ENCODE data around the gene NOD2. TPM values are rescaled to one million over a fixed set of nuclear protein-coding genes. Genes with fewer than 3 reads are reported as not detected.

NOD2 gene
- total and polyA plus RNA-seq, 12 donors: 0.13 to 4.9 (median 0.48) TPM

DNA sequence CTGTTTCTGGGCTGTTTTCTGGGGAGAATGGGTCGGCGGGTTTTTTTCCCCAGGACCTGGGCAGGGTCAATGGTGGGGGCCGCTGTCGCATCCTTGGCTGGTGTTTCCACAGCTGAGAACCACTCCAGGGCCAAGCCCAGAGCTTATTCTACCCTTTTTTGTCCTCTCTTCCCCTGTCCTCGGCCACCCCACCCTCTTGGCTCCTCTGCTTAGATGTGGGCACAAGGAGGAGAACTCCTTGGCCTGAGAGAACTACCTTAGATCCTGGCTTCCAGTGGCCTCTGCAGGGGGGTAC, 4.0 kb downstream of the NOD2 start:
- peak overlapping the region in 9 of 10 donors; percentile 61 to 92 (median 78) for H3K27ac ChIP-seq
- ATAC-seq: peak in 2 of 8 donors; percentile 2 to 7
- WGBS, 2 donors: 92 to 98% methylated on average over 5 of the region's 5 CpGs

GRCh38 chr16:50697881-50698767, 4.7 kb downstream of the NOD2 start:
- intact Hi-C loops (cut with DNase I): loop anchor here in 3 of 10 donors (2.0 to 5.0 kb wide), 2 partner anchors 43 to 44 kb away; partner anchors contain the start of gene CYLD (in 2 of the 3)
- TF ChIP-seq CTCF (IDR thresholded peaks at IDR 0.05): no peak

More for the DNA sequence above, 4.0 kb downstream of the NOD2 start:
- TF ChIP-seq CTCF (IDR thresholded peaks at IDR 0.05): no peak
- Histone ChIP-seq H3K4me1 (peaks cover 11 to 73% (median 36%) of the 10 kb centered on the region in 9 donors), H3K9me3 (no peaks in the 10 kb centered on the region), H3K27me3 (peaks cover 0 to 7% (median 0%) of the 10 kb centered on the region in 7 donors), H3K36me3 (peaks cover 0 to 12% (median 0%) of the 10 kb centered on the region in 9 donors), H3K4me3 (peak overlapping the region in 8 of 10 donors; percentile 24 to 56 (median 48))
- DNase-seq: no peak
- intact Hi-C loops (cut with DNase I): loop anchor here in 2 of 10 donors (5.0 kb wide), 1 partner anchor 45 kb away; the partner anchor contains the start of gene CYLD (in 2 of the 2)

GRCh38 chr16:50699326-50700159, 6.1 kb downstream of the NOD2 start:
- Histone ChIP-seq H3K36me3 (peaks cover 0 to 12% (median 0%) of the 10 kb centered on the region in 9 donors), H3K4me1 (peaks cover 6 to 66% (median 28%) of the 10 kb centered on the region in 9 donors), H3K27me3 (no peaks in the 10 kb centered on the region), H3K9me3 (peaks cover 0 to 14% (median 10%) of the 10 kb centered on the region in 11 donors), H3K4me3 (no peak overlapping the region), H3K27ac (peak overlapping the region in 3 of 10 donors; percentile 39 to 92 (median 40))
- TF ChIP-seq CTCF (IDR thresholded peaks at IDR 0.05): no peak
- 79% methylated on average over 19 of the region's 19 CpGs for WGBS, 2 donors
- ATAC-seq (no peak), DNase-seq (no peak)
- intact Hi-C loops (cut with DNase I): loop anchor here in 3 of 10 donors (2.0 to 5.0 kb wide), 2 partner anchors 41 to 43 kb away; partner anchors contain the start of gene CYLD (in 2 of the 3)

More at GRCh38 chr16:50697881-50698767, 4.7 kb downstream of the NOD2 start:
- peak overlapping the region in 9 of 10 donors; percentile 61 to 92 (median 78) for H3K27ac ChIP-seq
- DNase-seq (peak in 1 of 2 donors; percentile 70), ATAC-seq (peak; percentile 62 to 88 (median 77))
- 32 to 34% methylated on average over 19 of the region's 19 CpGs for WGBS, 2 donors
- peaks cover 0 to 7% (median 0%) of the 10 kb centered on the region in 7 donors for H3K27me3 ChIP-seq
- H3K4me3 ChIP-seq: peak overlapping the region in 9 of 10 donors; percentile 24 to 56 (median 47)
- H3K9me3 ChIP-seq: no peaks in the 10 kb centered on the region
- peaks cover 0 to 12% (median 0%) of the 10 kb centered on the region in 9 donors for H3K36me3 ChIP-seq
- H3K4me1 ChIP-seq: peaks cover 11 to 76% (median 36%) of the 10 kb centered on the region in 9 donors

DNA sequence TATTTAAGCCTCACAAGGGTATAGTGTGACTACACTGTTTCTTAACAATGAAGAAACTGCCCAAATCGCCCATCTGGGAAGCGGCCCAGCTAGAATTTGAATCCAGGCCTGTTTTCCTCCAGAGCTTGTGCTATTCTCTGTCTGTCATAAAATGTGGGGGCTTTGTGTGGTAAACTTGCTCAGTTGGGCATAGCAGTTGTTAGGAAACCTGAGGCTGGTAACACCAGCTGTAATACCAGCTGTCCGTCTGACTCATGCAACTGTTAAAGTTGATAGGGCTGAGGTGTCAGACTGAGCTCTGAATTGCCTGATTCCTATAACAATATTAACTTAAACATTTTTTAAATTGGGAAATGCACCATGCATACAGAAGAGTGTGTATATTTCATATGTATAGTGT, 9.3 kb downstream of the NOD2 start:
- TF ChIP-seq CTCF (IDR thresholded peaks at IDR 0.05): no peak
- no peak for DNase-seq
- H3K4me3 ChIP-seq: no peak overlapping the region
- H3K9me3 ChIP-seq: peaks cover 0 to 23% (median 15%) of the 10 kb centered on the region in 11 donors
- WGBS, 2 donors: 93 to 96% methylated on average over 3 of the region's 3 CpGs
- no peak overlapping the region for H3K27ac ChIP-seq
- peaks cover 0 to 53% (median 9%) of the 10 kb centered on the region in 9 donors for H3K4me1 ChIP-seq
- H3K36me3 ChIP-seq: peaks cover 0 to 12% (median 0%) of the 10 kb centered on the region in 9 donors
- intact Hi-C loops (cut with DNase I): no loop called here
- H3K27me3 ChIP-seq: no peaks in the 10 kb centered on the region
- ATAC-seq: no peak

All from heart right ventricle (tissue), 16 donors.